SK-N-SH treated with all-trans-retinoic acid at 6 μM for 48 hours (cell line): ENCODE results near the gene RNPS1.

ENCODE experiments used
- ATAC-seq: fragments of 200-7000 bp; cut with Tn5 transposase; 3 replicates; pipeline ENCODE4 v1.9.1; 2020; ENCODE audit warnings: mild to moderate bottlenecking, moderate library complexity
- ARNTL ChIP-seq: fragments of 450-650 bp; formaldehyde crosslinking; IDR thresholded peaks from 2 replicates; pipeline ENCODE4 v1.5.0; 2020; ENCODE audit warnings: low read depth, mild to moderate bottlenecking, moderate library complexity, borderline replicate concordance
- BACH2 ChIP-seq: fragments of 250-450 bp; sonication (Bioruptor Pico); IDR thresholded peaks from 2 replicates; pipeline ENCODE4 v1.9.0; 2021; ENCODE audit warnings: mild to moderate bottlenecking, borderline replicate concordance
- CREB5 ChIP-seq: fragments of 250-450 bp; sonication (Bioruptor Pico); IDR thresholded peaks from 2 replicates; pipeline ENCODE4 v1.5.1; 2020; ENCODE audit warnings: low read depth, mild to moderate bottlenecking, moderate library complexity
- CSDC2 ChIP-seq: fragments of 250-450 bp; sonication (Bioruptor Pico); IDR thresholded peaks from 2 replicates; pipeline ENCODE4 v1.5.0; 2020; ENCODE audit warnings: mild to moderate bottlenecking, moderate library complexity
- CSRNP3 ChIP-seq: fragments of 250-450 bp; sonication (Bioruptor Pico); IDR thresholded peaks from 2 replicates; pipeline ENCODE4 v1.5.1; 2021; ENCODE audit warnings: mild to moderate bottlenecking, moderate library complexity
- ESRRG ChIP-seq: fragments of 250-450 bp; sonication (Bioruptor Pico); IDR thresholded peaks from 2 replicates; pipeline ENCODE4 v1.6.1; 2021; ENCODE audit warnings: mild to moderate bottlenecking
- ISL1 ChIP-seq: fragments of 250-450 bp; sonication (Bioruptor Pico); IDR thresholded peaks from 2 replicates; pipeline ENCODE4 v2.1.2; 2022; ENCODE audit warnings: mild to moderate bottlenecking, moderate library complexity
- OSR1 ChIP-seq: fragments of 250-450 bp; sonication (Bioruptor Pico); IDR thresholded peaks from 2 replicates; pipeline ENCODE4 v1.8.0; 2022; ENCODE audit warnings: moderate library complexity, mild to moderate bottlenecking, inconsistent platforms
- PATZ1 ChIP-seq: fragments of 250-450 bp; sonication (Bioruptor Pico); IDR thresholded peaks from 2 replicates; pipeline ENCODE4 v1.8.0; 2020; ENCODE audit warnings: mild to moderate bottlenecking, moderate library complexity, borderline replicate concordance
- POU6F1 ChIP-seq: fragments of 250-450 bp; sonication (Bioruptor Pico); IDR thresholded peaks from 2 replicates; pipeline ENCODE4 v1.8.0; 2021; ENCODE audit warnings: low read depth, mild to moderate bottlenecking, moderate library complexity, borderline replicate concordance
- PPARA ChIP-seq: fragments of 250-450 bp; sonication (Bioruptor Pico); IDR thresholded peaks from 2 replicates; pipeline ENCODE4 v1.5.0; 2020; ENCODE audit warnings: mild to moderate bottlenecking, borderline replicate concordance
- RARB ChIP-seq: fragments of 250-450 bp; sonication (Bioruptor Pico); IDR thresholded peaks from 2 replicates; pipeline ENCODE4 v1.8.0; 2021; ENCODE audit warnings: mild to moderate bottlenecking, moderate library complexity
- SNAI2 ChIP-seq: fragments of 250-450 bp; sonication (Bioruptor Pico); IDR thresholded peaks from 2 replicates; pipeline ENCODE4 v1.5.0; 2020; ENCODE audit warnings: mild to moderate bottlenecking, moderate library complexity
- TCF4 ChIP-seq: fragments of 250-450 bp; sonication (Bioruptor Pico); IDR thresholded peaks from 2 replicates; pipeline ENCODE4 v1.8.0; 2021; ENCODE audit warnings: mild to moderate bottlenecking, moderate library complexity, borderline replicate concordance
- TOX ChIP-seq: fragments of 250-450 bp; sonication (Bioruptor Pico); IDR thresholded peaks from 2 replicates; pipeline ENCODE4 v1.8.0; 2021; ENCODE audit warnings: mild to moderate bottlenecking, moderate library complexity, borderline replicate concordance
- ZC3H10 ChIP-seq: fragments of 250-450 bp; sonication (Bioruptor Pico); IDR thresholded peaks from 2 replicates; pipeline ENCODE4 v1.5.1; 2021; ENCODE audit warnings: mild to moderate bottlenecking, moderate library complexity
- ZFP30 ChIP-seq: fragments of 450-650 bp; formaldehyde crosslinking; IDR thresholded peaks from 2 replicates; pipeline ENCODE4 v1.5.0; 2022; ENCODE audit warnings: mild to moderate bottlenecking, moderate library complexity
- ZNF565 ChIP-seq: fragments of 450-650 bp; formaldehyde crosslinking; conservative IDR thresholded peaks from 2 replicates; pipeline ENCODE4 v1.5.0; 2020; ENCODE audit warnings: low read depth, mild to moderate bottlenecking, moderate library complexity
- ZNF70 ChIP-seq: fragments of 450-650 bp; formaldehyde crosslinking; IDR thresholded peaks from 2 replicates; pipeline ENCODE4 v1.5.0; 2020; ENCODE audit warnings: mild to moderate bottlenecking, moderate library complexity
- TF ChIP-seq, protein P1 (sequence below): fragments of 250-450 bp; sonication (Bioruptor Pico); IDR thresholded peaks from 2 replicates; pipeline ENCODE4 v1.5.0; 2020; ENCODE audit warnings: mild to moderate bottlenecking, moderate library complexity

RNPS1 gene

GRCh38 chr16:2289282-2289681 is 21.4 kb upstream of the RNPS1 start (continued):
- TF ChIP-seq POU6F1 (CRISPR knock-in tag) (no peak), TOX (CRISPR knock-in tag) (no peak), OSR1 (CRISPR knock-in tag) (no peak), BACH2 (no peak)
- TF ChIP-seq, all 23 proteins: peak for 0

DNA sequence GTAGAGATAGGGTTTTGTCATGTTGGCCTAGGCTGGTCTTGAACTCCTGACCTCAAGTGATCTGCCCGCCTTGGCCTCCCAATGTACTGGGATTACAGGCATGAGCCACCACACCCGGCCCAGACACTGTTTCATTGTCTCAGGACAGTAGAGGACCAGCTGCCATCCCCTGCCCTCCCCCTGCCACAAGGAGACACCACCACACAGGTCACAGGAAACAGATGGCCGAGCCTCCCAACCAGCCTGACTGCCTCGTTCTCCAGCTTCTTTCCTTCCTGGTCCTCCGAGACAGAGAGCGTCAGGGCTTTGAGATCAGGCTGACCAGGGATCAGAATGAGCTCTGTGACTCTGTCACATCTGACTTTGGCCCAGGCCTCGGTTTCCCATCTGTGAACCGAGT is 20.8 kb upstream of the RNPS1 start:
- TF ChIP-seq CREB5 = no peak
- TF ChIP-seq TCF4 (CRISPR knock-in tag) = no peak
- no peak for ATAC-seq

- no peak for TF ChIP-seq ISL1 (CRISPR knock-in tag)
- no peak for TF ChIP-seq RARB (CRISPR knock-in tag)
- no peak for TF ChIP-seq POU6F1 (CRISPR knock-in tag)
- TF ChIP-seq TOX (CRISPR knock-in tag) = no peak
- no peak for TF ChIP-seq ZNF565
- TF ChIP-seq TCF4 (CRISPR knock-in tag) = no peak
- TF ChIP-seq ARNTL (CRISPR knock-in tag) = no peak
- TF ChIP-seq BACH2 = no peak
- TF ChIP-seq PPARA = no peak
- no peak for TF ChIP-seq ZNF70
- TF ChIP-seq SNAI2 (CRISPR knock-in tag) = no peak
- TF ChIP-seq OSR1 (CRISPR knock-in tag) = no peak
- TF ChIP-seq, all 23 proteins: peak for 0
- no peak for ATAC-seq
Observed at GRCh38 chr16:2287916-2288547, 20.1 kb upstream of the RNPS1 start.

DNA sequence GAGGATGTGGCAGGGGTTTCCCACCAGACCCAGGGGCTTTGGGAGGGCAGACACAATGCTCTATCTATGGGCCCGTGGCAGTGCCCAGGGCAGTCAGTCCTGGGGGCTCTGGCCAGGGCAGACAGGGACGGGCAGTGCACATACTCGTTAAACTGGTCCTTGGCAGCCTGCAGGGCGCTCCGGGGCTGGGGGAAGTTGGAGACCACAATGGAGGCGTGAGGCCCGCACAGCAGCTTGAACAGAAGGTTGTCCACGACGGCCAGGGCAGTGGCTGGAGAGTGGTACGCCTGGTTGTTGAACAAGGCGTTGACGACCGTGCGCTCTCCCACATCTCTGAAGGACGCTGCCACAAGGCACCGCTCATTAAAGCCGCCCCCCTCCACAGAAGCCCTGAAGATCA is 18.6 kb upstream of the RNPS1 start:
- TF ChIP-seq ZNF565 = no peak
- TF ChIP-seq, all 23 proteins: peak for 0
- no peak for ATAC-seq

DNA sequence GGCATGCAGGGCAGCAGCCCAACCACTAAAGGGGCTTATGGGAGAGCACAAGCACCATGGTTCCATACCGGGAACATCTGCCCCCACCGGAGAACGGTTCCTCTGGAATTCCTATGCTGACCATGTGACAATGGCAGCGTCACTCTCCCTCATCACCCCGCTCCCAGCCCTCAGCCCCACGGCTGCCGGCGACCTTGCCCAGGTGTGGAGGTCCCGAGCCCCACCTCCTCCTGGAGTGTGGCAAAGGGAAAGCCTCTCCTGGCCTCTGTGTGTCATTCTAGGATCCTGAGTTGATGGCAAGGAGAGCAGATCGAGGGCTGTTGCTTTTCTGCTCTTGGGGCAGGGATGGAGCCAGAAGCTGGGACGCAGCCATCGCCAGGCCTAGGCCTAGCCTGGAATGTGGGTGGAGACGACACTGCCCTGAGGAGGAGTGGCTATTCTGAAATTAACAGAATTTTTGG is 17.8 kb upstream of the RNPS1 start:
- ATAC-seq = no peak
- no peak for TF ChIP-seq ZNF565
- no peak for TF ChIP-seq SNAI2 (CRISPR knock-in tag)
- TF ChIP-seq TOX (CRISPR knock-in tag) = no peak
- no peak for TF ChIP-seq PPARA
- no peak for TF ChIP-seq ESRRG (CRISPR knock-in tag)
- TF ChIP-seq PATZ1 = no peak
- TF ChIP-seq, protein P1, sequence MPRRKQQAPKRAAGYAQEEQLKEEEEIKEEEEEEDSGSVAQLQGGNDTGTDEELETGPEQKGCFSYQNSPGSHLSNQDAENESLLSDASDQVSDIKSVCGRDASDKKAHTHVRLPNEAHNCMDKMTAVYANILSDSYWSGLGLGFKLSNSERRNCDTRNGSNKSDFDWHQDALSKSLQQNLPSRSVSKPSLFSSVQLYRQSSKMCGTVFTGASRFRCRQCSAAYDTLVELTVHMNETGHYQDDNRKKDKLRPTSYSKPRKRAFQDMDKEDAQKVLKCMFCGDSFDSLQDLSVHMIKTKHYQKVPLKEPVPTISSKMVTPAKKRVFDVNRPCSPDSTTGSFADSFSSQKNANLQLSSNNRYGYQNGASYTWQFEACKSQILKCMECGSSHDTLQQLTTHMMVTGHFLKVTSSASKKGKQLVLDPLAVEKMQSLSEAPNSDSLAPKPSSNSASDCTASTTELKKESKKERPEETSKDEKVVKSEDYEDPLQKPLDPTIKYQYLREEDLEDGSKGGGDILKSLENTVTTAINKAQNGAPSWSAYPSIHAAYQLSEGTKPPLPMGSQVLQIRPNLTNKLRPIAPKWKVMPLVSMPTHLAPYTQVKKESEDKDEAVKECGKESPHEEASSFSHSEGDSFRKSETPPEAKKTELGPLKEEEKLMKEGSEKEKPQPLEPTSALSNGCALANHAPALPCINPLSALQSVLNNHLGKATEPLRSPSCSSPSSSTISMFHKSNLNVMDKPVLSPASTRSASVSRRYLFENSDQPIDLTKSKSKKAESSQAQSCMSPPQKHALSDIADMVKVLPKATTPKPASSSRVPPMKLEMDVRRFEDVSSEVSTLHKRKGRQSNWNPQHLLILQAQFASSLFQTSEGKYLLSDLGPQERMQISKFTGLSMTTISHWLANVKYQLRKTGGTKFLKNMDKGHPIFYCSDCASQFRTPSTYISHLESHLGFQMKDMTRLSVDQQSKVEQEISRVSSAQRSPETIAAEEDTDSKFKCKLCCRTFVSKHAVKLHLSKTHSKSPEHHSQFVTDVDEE (CRISPR knock-in tag) = no peak
- TF ChIP-seq ZC3H10 (CRISPR knock-in tag) = no peak
- no peak for TF ChIP-seq CSDC2 (CRISPR knock-in tag)
- TF ChIP-seq POU6F1 (CRISPR knock-in tag) = no peak
- TF ChIP-seq ZFP30 = no peak
- TF ChIP-seq ISL1 (CRISPR knock-in tag) = no peak
- TF ChIP-seq CSRNP3 = no peak
- no peak for TF ChIP-seq ZNF70
- no peak for TF ChIP-seq RARB (CRISPR knock-in tag)
- TF ChIP-seq ARNTL (CRISPR knock-in tag) = no peak
